SK-N-SH treated with all-trans-retinoic acid at 6 μM for 48 hours (cell line): ENCODE data around the gene AMOTL1.
"Not testable (repeated sequence)": the region's sequence is repeated elsewhere in the genome, so short reads cannot be mapped to it uniquely, and the experiment has no call there.

Experiments used
- ARNTL ChIP-seq: fragments of 450-650 bp; formaldehyde crosslinking; IDR thresholded peaks from 2 replicates; pipeline ENCODE4 v1.5.0; 2020; ENCODE audit warnings: low read depth, mild to moderate bottlenecking, moderate library complexity, borderline replicate concordance
- GLIS3 ChIP-seq: fragments of 250-450 bp; sonication (Bioruptor Pico); IDR thresholded peaks from 2 replicates; pipeline ENCODE4 v1.5.0; 2020; ENCODE audit warnings: mild to moderate bottlenecking, moderate library complexity
- RARB ChIP-seq: fragments of 250-450 bp; sonication (Bioruptor Pico); IDR thresholded peaks from 2 replicates; pipeline ENCODE4 v1.8.0; 2021; ENCODE audit warnings: mild to moderate bottlenecking, moderate library complexity
- TF ChIP-seq, protein P1 (sequence below): fragments of 250-450 bp; sonication (Bioruptor Pico); IDR thresholded peaks from 2 replicates; pipeline ENCODE4 v1.5.1; 2020; ENCODE audit warnings: low read depth, mild to moderate bottlenecking, moderate library complexity
- TF ChIP-seq, protein P2 (sequence below): fragments of 250-450 bp; sonication (Bioruptor Pico); IDR thresholded peaks from 2 replicates; pipeline ENCODE4 v1.8.0; 2020; ENCODE audit warnings: mild to moderate bottlenecking, moderate library complexity, borderline replicate concordance

DNA sequence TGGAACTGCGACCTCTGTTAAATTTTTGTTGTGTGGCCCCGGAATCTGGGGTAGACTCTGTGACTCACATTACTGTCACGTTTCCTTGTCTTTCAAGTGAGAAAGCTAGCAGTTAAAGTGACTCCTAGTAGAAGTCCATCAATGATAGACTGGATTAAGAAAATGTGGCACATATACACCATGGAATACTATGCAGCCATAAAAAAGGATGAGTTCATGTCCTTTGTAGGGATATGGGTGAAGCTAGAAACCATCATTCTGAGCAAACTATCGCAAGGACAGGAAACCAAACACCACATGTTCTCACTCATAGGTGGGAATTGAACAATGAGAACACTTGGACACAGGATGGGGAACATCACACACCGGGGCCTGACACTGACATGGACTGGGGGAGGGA lies 23.8 kb downstream of the AMOTL1 start:
- TF ChIP-seq, protein P1, sequence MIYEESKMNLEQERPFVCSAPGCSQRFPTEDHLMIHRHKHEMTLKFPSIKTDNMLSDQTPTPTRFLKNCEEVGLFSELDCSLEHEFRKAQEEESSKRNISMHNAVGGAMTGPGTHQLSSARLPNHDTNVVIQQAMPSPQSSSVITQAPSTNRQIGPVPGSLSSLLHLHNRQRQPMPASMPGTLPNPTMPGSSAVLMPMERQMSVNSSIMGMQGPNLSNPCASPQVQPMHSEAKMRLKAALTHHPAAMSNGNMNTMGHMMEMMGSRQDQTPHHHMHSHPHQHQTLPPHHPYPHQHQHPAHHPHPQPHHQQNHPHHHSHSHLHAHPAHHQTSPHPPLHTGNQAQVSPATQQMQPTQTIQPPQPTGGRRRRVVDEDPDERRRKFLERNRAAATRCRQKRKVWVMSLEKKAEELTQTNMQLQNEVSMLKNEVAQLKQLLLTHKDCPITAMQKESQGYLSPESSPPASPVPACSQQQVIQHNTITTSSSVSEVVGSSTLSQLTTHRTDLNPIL (CRISPR knock-in tag): not testable (repeated sequence)
- not testable (repeated sequence) for TF ChIP-seq RARB, ARNTL, GLIS3 (CRISPR knock-in tag)
- TF ChIP-seq, protein P2, sequence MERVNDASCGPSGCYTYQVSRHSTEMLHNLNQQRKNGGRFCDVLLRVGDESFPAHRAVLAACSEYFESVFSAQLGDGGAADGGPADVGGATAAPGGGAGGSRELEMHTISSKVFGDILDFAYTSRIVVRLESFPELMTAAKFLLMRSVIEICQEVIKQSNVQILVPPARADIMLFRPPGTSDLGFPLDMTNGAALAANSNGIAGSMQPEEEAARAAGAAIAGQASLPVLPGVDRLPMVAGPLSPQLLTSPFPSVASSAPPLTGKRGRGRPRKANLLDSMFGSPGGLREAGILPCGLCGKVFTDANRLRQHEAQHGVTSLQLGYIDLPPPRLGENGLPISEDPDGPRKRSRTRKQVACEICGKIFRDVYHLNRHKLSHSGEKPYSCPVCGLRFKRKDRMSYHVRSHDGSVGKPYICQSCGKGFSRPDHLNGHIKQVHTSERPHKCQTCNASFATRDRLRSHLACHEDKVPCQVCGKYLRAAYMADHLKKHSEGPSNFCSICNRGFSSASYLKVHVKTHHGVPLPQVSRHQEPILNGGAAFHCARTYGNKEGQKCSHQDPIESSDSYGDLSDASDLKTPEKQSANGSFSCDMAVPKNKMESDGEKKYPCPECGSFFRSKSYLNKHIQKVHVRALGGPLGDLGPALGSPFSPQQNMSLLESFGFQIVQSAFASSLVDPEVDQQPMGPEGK (CRISPR knock-in tag): not testable (repeated sequence)
